ENCODE data around the gene BCAS3.
"Not testable (repeated sequence)": the region's sequence is repeated elsewhere in the genome, so short reads cannot be mapped to it uniquely, and the experiment has no call there.

The BCAS3 gene

DNA sequence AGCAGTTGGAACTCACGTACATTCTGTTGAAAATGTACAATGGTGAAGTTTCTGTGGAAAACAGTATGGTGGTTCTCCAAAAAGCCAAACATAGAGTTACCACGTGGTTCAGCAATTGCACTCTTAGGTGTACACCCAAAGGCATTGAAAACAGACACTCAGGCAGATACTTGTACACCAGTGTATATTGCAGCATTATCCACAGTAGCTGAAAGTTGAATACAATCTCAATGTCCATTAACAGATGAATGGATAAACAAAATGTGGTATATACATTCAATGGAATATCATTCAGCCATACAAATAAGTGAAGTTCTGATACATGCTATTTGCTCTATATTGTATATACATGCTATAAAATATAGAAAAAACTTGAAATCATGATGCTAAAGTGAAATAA lies 745.2 kb downstream of the BCAS3 start:
- in situ Hi-C loops (cut with MboI; ENCODE audit: low sequenced_read_pairs): no loop called here

DNA sequence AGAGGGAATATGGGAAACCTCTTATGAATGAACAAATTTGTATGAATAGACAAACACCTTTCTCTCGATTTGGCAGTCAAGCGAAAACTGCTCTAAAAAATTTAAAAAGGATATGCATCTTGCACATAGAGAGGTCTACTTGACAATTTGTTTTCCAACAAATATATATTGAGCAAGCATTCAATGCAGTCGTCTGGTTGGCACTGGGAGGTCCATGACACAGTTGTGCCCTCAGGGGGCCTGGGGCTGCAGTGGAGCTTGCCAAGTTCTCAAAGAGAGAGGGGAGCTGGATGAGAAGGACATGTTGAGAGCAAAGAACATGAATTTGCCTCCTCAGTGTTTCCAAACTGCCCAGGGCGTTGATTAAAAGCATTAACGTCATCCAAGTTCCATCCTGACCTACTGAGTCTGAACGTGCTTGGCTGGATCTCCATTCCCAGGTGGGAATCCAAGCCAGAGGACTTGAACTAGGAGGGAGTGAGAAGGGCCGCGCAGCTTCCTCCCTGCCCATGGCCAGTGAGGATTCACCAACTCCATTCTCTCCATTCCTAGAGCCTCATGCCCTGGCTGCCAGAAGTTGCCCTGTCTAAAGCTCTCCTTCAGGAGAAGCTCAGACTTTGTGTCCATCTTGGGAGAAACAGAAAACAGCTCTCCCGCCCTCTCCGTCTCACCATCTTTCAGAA lies 746.5 kb downstream of the BCAS3 start:
- in situ Hi-C loops (cut with MboI; ENCODE audit: low sequenced_read_pairs): no loop called here

DNA sequence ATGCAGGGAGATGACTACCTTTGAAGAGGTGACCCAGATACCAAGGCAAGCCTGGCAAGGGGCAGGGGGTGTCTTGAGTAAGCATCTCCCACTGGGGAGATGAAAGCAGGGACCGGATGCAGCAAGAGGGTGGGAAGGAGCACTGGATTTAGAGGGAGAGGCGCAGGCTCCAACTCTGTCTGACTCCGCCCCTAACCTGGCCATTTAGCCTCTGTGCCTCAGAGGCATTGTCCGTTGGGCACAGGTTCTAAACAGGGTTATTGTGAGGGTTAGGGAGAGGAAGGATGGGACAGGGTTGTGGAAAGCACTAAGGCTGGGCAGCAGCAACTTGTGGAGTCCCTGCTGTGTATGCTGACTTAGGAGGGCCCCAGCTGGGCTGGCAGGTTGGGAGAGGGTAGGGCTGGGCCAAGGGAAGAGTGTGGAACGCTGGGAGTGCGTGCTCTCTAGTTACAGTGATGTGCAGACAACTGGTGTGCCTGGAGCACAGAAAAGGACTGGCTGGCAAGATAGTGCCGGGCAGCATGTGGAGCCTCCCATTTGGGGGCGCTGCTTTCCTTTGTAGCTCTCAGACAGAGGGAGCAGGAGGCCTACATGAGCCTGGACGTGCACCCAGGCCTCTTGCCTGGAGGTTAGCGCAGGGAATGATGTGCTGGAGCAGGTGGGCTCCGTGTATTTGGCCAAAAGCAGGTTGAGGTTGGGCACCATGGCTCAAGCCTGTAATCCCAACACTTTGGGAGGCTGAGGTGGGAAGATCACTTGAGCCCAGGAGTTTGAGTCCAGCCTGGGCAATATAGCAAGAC lies 748.2 kb downstream of the BCAS3 start:
- in situ Hi-C loops (cut with MboI; ENCODE audit: low sequenced_read_pairs): no loop called here

DNA sequence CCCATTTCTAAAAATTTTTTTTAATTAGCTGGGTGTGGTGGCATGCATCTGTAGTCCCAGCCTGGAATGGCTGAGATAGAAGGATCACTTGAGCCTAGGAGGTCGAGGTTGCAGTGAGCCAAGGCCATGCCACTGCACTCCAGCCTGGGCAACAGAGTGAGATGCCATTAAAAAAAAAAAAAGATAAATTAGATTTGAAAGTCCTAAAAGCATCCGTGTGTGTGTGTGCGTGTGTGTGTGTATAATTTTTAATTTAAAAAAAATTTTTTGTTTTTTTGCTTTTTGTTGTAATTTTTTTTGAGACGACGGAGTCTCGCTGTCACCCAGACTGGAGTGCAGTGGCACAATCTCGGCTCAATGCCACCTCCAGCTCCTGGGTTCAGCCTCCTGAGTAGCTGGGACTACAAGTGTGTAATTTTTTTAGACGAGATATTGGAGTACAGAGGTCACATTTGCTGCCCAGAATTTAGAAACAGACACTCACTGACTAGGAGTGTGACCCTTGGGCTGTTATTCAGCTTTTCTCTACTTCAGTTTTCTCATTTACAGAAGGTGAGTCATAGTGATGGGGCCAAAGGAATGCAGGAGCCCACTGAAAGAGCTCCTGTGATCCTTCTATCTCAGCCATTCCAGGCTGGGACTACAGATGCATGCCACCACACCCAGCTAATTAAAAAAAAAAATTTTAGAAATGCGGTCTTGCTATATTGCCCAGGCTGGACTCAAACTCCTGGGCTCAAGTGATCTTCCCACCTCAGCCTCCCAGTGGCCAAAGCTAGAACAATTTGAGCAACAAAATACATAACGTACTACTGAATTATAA lies 749.0 kb downstream of the BCAS3 start:
- in situ Hi-C loops (cut with MboI; ENCODE audit: low sequenced_read_pairs): no loop called here

DNA sequence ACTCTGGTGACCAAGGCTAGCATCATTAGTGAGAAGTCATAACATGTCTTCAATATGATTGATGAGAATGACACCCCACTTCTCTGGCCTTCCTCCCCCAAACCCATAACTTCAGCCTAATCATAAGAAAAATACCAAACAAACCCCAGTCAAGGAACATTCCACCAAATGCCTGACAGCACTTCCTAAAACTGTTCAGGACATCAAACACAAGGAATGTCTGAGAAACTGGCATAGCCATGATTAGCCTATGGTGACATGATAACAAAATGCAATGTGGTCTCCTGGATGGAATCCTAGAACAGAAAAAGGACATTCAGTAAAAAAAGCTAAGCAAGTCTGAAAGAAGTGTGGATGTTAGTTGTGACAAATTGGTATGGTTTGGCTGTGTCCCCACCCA lies 749.9 kb downstream of the BCAS3 start:
- in situ Hi-C loops (cut with MboI; ENCODE audit: low sequenced_read_pairs): no loop called here

DNA sequence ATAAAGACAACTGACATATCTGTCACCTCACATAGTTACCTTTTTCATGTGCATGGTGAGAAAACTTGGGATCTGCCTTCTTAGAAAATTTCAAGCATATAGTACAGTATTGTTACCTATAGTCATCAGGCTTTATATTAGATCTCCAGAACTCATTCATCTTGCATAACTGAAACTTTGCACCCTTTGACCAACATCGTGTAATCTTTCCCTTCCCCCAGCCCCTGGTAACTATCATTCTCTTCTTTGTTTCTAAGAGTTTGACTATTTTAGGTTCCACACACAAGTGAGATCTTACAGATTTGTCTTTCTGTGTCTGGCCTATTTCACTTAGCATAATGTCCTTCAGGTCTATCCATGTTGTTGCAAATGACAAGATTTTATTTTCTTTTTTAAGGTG lies 751.6 kb downstream of the BCAS3 start:
- in situ Hi-C loops (cut with MboI; ENCODE audit: low sequenced_read_pairs): no loop called here

DNA sequence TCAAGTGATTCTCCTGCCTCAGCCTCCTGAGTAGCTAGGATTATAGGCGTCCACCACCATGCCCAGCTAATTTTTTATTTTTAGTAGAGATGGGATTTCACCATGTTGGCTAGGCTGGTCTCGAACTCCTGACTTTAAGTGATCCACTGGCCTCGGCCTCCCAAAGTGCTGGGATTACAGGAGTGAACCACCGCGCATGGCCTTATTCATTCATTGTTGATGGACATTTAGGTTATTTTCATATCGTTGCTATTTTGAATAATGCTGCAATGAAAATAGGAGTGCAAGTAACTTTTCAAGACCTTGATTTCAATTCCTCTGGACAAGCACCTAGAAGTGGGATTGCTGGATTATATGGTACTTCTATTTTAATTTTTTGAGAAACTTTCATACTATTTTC lies 752.2 kb downstream of the BCAS3 start:
- in situ Hi-C loops (cut with MboI; ENCODE audit: low sequenced_read_pairs): not testable (repeated sequence)

DNA sequence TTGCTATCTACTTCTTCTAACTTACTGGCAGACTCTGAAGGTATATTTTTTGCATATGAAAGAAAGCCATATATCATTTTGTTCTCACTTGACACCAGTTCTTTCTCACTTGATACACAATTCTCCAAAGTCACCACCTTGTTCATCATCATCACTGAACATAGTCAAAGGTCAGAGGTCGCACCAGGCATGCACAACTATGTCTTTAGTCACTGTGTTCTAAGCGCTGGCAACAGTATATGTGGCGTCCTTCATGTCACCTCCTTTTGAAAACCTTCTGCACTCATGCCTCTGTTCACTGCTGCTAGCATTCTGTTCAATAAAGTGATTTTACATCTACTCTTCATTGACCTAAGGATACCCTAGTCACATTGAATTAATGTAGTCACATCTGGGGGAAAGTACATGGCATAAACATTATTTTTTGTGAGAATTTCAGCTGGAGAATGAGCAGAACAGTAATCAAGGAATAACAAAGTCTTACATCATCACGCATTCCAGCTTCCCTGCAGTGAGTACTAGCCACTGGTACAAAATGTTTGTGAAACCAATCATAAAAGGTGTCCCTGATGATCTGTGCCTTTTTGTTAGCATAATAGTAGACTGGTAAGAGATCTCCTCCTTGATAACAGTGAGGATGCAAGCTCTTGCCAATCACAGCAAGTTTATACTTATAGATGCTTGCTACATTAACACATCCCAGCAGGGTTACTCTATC lies 754.1 kb downstream of the BCAS3 start:
- in situ Hi-C loops (cut with MboI; ENCODE audit: low sequenced_read_pairs): no loop called here

DNA sequence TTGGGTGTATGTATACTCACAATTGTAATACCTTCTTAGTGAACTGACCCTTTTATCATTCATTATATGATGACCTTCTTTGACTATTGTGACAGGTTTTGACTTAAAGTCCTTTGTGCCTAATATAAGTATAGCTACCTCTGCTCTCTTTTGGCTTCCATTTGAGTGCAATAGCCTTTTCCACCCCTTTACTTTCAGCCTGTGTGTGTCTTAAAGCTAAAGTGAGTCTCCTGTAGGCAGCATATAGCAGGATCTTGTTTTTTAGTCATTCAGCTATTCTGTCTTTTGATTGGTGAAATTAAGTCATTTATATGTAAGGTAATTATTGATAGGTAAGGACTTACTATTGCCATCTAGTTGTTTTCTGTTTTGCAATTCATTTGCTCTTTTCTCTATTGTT lies 758.6 kb downstream of the BCAS3 start:
- in situ Hi-C loops (cut with MboI; ENCODE audit: low sequenced_read_pairs): no loop called here

DNA sequence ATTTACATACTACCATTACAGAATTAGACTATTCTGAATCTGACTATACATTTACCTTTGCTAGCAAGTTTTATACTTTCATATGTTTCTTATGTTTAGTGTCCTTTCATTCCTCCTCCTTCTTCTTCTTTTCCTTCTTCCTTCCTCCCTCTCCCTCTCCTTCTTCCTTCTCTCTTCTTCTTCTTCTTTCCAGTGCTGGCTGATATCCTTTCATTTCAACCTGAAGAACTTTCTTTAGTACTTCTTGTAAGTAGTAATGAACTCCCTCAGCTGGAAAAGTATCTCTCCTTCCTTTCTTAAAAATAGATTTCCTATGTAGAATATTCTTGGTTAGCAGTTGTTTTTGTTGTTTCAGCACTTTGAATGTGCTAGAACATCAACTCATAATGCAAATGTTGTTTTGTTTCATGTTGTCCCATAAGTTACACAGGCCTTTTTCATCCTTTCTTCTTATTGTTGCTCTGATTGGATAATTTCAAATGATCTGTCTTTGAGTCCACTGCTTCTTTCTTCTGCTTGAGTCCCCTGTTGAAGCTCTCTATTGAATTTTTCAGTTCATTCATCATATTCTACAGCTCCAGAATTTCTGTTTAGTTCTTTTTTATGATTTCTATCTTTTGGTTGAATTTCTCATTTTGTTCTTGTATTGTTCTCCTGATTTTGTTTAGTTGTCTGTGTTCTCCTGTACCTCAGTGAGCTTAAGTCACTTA lies 759.5 kb downstream of the BCAS3 start:
- in situ Hi-C loops (cut with MboI; ENCODE audit: low sequenced_read_pairs): no loop called here

DNA sequence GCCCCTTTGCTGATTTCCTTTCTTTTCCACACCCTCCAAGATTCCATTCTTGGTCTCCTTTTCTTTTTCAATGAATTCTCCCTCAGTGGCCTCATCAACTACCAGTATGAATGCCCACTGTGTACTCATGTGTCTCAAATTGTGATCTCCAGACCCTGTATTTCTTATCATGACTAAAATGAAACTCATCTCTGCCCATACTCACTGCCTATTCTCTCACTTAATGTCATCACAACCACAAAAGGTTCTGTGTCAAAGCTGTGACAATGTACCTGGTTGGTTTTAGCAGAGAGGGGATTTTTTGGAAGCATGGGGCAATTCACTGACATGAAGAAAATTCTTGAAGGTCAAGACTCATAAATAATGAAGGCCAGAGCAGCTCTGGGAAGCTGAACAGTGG lies 763.0 kb downstream of the BCAS3 start:
- in situ Hi-C loops (cut with MboI; ENCODE audit: low sequenced_read_pairs): no loop called here

DNA sequence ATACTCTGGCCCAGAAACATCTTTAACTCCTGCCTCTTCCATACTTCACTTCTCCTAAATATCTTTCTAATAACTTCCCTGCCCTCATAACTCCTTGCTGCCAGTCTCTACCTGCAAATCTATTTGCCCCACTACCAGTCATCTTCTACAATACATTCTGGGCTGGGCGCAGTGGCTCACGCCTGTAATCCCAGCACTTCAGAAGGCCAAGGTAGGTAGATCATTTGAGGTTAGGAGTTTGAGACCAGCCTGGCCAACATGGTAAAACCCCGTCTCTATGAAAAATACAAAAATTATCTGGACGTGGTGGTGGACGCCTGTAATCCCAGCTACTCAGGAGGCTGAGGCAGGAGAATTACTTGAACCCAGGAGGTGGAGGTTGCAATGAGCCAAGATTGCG lies 763.9 kb downstream of the BCAS3 start:
- in situ Hi-C loops (cut with MboI; ENCODE audit: low sequenced_read_pairs): not testable (repeated sequence)

DNA sequence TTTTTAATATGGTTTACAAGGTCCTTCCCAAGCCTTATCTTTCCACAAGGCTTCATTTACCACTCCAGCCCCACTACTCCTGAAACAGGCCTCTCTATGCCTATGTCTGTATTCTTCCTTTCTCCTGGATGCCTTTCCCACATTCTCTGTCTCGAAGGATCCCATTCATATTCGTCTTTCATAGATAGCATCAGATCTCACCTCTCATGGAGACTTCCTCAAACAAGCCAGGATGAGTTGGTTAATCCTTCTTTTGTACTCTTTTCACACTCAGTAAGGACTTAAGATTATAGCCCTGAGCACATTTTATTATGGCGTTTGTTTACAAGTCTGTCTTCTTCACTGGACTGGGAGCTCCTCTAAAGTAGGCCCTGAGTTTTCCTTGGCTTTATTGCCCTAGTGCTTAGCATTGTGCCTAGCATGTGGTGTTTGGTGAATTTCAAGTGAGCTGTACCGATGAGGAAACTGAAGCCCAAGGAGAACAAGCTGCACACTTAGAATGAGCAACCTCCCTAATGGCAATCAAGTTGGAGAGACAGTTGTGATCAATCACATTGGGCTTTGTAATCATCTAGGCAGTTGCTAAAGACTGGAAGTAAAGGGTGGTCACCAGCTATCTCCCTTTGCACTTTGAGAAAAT lies 764.6 kb downstream of the BCAS3 start:
- in situ Hi-C loops (cut with MboI; ENCODE audit: low sequenced_read_pairs): no loop called here

Data from HL-60/S4 treated with phorbol 12-myristate 13-acetate at 8.2 ng/mL for 4 days and 3 days (cell line).